ENCODE measurements around the gene RAD21L1. TPM values are rescaled to one million over a fixed set of nuclear protein-coding genes. Genes with fewer than 3 reads are reported as not detected.

RAD21L1 gene
- total and polyA plus RNA-seq, 4 donors = not detected

- no peak for TF ChIP-seq CTCF (IDR thresholded peaks at IDR 0.05; ENCODE audit: low read depth, low read length, missing input control)
- TF ChIP-seq HNF4A (conservative IDR thresholded peaks at IDR 0.05) = no peak
- TF ChIP-seq SP1 (IDR thresholded peaks at IDR 0.05) = no peak
- no peak for TF ChIP-seq ATF3 (IDR thresholded peaks at IDR 0.05)
These were observed 50.1 kb downstream of the RAD21L1 start (continued) for GRCh38 chr20:1275919-1276318.

- H3K27ac ChIP-seq (ENCODE audit: low read depth in 1 of 2, low read length in 2 of 2) = no peak overlapping the region
- H3K27me3 ChIP-seq (ENCODE audit: control insufficient read depth in 4 of 4, insufficient read depth in 4 of 4, low read length in 3 of 4) = no peaks in the 10 kb centered on the region
- H3K9me3 ChIP-seq (ENCODE audit: control insufficient read depth in 4 of 4, low read length in 3 of 4) = no peaks in the 10 kb centered on the region
- no peak for TF ChIP-seq FOXA2 (IDR thresholded peaks at IDR 0.05)
- no peak for TF ChIP-seq EGR1 (IDR thresholded peaks at IDR 0.05; ENCODE audit: low read depth in 2 of 2)
- TF ChIP-seq REST (IDR thresholded peaks at IDR 0.05) = no peak
- TF ChIP-seq RXRA (IDR thresholded peaks at IDR 0.05) = no peak
- TF ChIP-seq HNF4G (IDR thresholded peaks at IDR 0.05) = no peak
- TF ChIP-seq NR2F2 (IDR thresholded peaks at IDR 0.05) = no peak
- no peak for TF ChIP-seq GABPA (IDR thresholded peaks at IDR 0.05 in 1 of 2, conservative IDR thresholded peaks at IDR 0.05 in 1 of 2)
- TF ChIP-seq TAF1 (conservative IDR thresholded peaks at IDR 0.05) = no peak
- TF ChIP-seq ATF3 (IDR thresholded peaks at IDR 0.05) = no peak
- no peak for TF ChIP-seq HNF4A (conservative IDR thresholded peaks at IDR 0.05)
- no peak for TF ChIP-seq JUND (IDR thresholded peaks at IDR 0.05)
- TF ChIP-seq YY1 (IDR thresholded peaks at IDR 0.05) = no peak
- TF ChIP-seq RAD21 (IDR thresholded peaks at IDR 0.05) = no peak
- no peak for TF ChIP-seq SP1 (IDR thresholded peaks at IDR 0.05)
- no peak for TF ChIP-seq ZBTB33 (IDR thresholded peaks at IDR 0.05)
- TF ChIP-seq CTCF (IDR thresholded peaks at IDR 0.05; ENCODE audit: low read depth, low read length, missing input control) = no peak
- TF ChIP-seq MAX (IDR thresholded peaks at IDR 0.05) = no peak
- H3K4me1 ChIP-seq (ENCODE audit: control insufficient read depth in 4 of 4, insufficient read depth in 4 of 4, low read length in 3 of 4) = peaks cover 0 to 6% (median 2%) of the 10 kb centered on the region in 4 donors
- no peak overlapping the region for H3K4me3 ChIP-seq (ENCODE audit: low read depth in 1 of 3, low read length in 3 of 3)
- 96% methylated on average over 8 of the region's 8 CpGs for WGBS
- H3K36me3 ChIP-seq (ENCODE audit: control insufficient read depth in 4 of 4, insufficient read depth in 3 of 4, low read depth in 1 of 4, low read length in 3 of 4) = no peaks in the 10 kb centered on the region
- no peak for DNase-seq (ENCODE audit: low spot score)
- no peak overlapping the region for H3K9ac ChIP-seq (ENCODE audit: low read depth in 1 of 2, low read length in 2 of 2)
These were observed 51.9 kb downstream of the RAD21L1 start for GRCh38 chr20:1277529-1278322.

All from liver (tissue), 9 donors.